ENCODE results near the gene NPEPPS. TPM values are rescaled to one million over a fixed set of nuclear protein-coding genes. Genes with fewer than 3 reads are reported as not detected.

Gene NPEPPS
- total RNA-seq, 4 donors from 2014 or later, result 79.3 to 116 (median 110) TPM

GRCh38 chr17:47663912-47664623 is 133.2 kb downstream of the NPEPPS start:
- Histone ChIP-seq H3K9me3 (no peaks in the 10 kb centered on the region), H3K4me1 (peaks cover 0 to 22% (median 0%) of the 10 kb centered on the region in 3 donors), H3K4me3 (no peak overlapping the region), H3K36me3 (peaks cover 8 to 98% of the 10 kb centered on the region in 2 donors), H3K27ac (no peak overlapping the region), H3K27me3 (no peaks in the 10 kb centered on the region)
- TF ChIP-seq CTCF (IDR thresholded peaks at IDR 0.05), result peak; percentile 55 to 73 (median 72)
- no peak for TF ChIP-seq POLR2A (IDR thresholded peaks at IDR 0.05)
- TF ChIP-seq EP300 (IDR thresholded peaks at IDR 0.05), result no peak
- TF ChIP-seq POLR2AphosphoS5 (IDR thresholded peaks at IDR 0.05), result peak; percentile 30
- peak; percentile 53 for ATAC-seq
- WGBS, 2 donors (ENCODE audit: low coverage in 1 of 2), result 41 to 85% methylated on average over 3 to 6 of the region's 6 CpGs

GRCh38 chr17:47664624-47664941 is 133.7 kb downstream of the NPEPPS start:
- Histone ChIP-seq H3K27ac (no peak overlapping the region), H3K9me3 (no peaks in the 10 kb centered on the region), H3K4me1 (peaks cover 0 to 19% (median 0%) of the 10 kb centered on the region in 3 donors), H3K4me3 (no peak overlapping the region), H3K36me3 (peaks cover 8 to 98% of the 10 kb centered on the region in 2 donors), H3K27me3 (no peaks in the 10 kb centered on the region)
- no peak for ATAC-seq
- no peak for TF ChIP-seq EP300 (IDR thresholded peaks at IDR 0.05)
- TF ChIP-seq CTCF (IDR thresholded peaks at IDR 0.05), result no peak
- no peak for TF ChIP-seq POLR2A (IDR thresholded peaks at IDR 0.05)
- no peak for TF ChIP-seq POLR2AphosphoS5 (IDR thresholded peaks at IDR 0.05)

GRCh38 chr17:47665655-47666054 is 134.7 kb downstream of the NPEPPS start:
- H3K9me3 ChIP-seq, result no peaks in the 10 kb centered on the region
- ATAC-seq, result peak; percentile 58
- no peak overlapping the region for H3K4me3 ChIP-seq
- TF ChIP-seq EP300 (IDR thresholded peaks at IDR 0.05), result no peak
- TF ChIP-seq POLR2AphosphoS5 (IDR thresholded peaks at IDR 0.05), result no peak
- TF ChIP-seq POLR2A (IDR thresholded peaks at IDR 0.05), result no peak
- no peak for TF ChIP-seq CTCF (IDR thresholded peaks at IDR 0.05)
- H3K27me3 ChIP-seq, result no peaks in the 10 kb centered on the region
- H3K4me1 ChIP-seq, result peaks cover 0 to 10% (median 0%) of the 10 kb centered on the region in 3 donors
- WGBS, 2 donors (ENCODE audit: low coverage in 1 of 2), result 74 to 76% methylated on average over 3 of the region's 3 CpGs
- H3K27ac ChIP-seq, result no peak overlapping the region
- H3K36me3 ChIP-seq, result peaks cover 13 to 98% of the 10 kb centered on the region in 2 donors

- 86 to 89% methylated on average over 2 to 3 of the region's 4 CpGs for WGBS, 2 donors (ENCODE audit: low coverage in 1 of 2)
- Histone ChIP-seq H3K4me3 (no peak overlapping the region), H3K4me1 (peaks cover 0 to 4% (median 0%) of the 10 kb centered on the region in 3 donors), H3K27ac (no peak overlapping the region), H3K9me3 (no peaks in the 10 kb centered on the region), H3K27me3 (no peaks in the 10 kb centered on the region), H3K36me3 (peaks cover 17 to 98% of the 10 kb centered on the region in 2 donors)
- ATAC-seq, result no peak
- TF ChIP-seq POLR2A (IDR thresholded peaks at IDR 0.05), result no peak
- no peak for TF ChIP-seq POLR2AphosphoS5 (IDR thresholded peaks at IDR 0.05)
- TF ChIP-seq EP300 (IDR thresholded peaks at IDR 0.05), result no peak
- no peak for TF ChIP-seq CTCF (IDR thresholded peaks at IDR 0.05)
These were observed 138.2 kb downstream of the NPEPPS start for GRCh38 chr17:47669081-47669480.

GRCh38 chr17:47670064-47670463 is 139.2 kb downstream of the NPEPPS start:
- no peaks in the 10 kb centered on the region for H3K4me1 ChIP-seq
- H3K9me3 ChIP-seq, result no peaks in the 10 kb centered on the region
- no peak for ATAC-seq
- H3K27me3 ChIP-seq, result no peaks in the 10 kb centered on the region
- H3K36me3 ChIP-seq, result peaks cover 15 to 98% of the 10 kb centered on the region in 2 donors
- no peak overlapping the region for H3K4me3 ChIP-seq
- H3K27ac ChIP-seq, result no peak overlapping the region
- 15 to 27% methylated on average over 1 of the region's 1 CpG for WGBS, 2 donors (ENCODE audit: low coverage in 1 of 2)
- TF ChIP-seq POLR2AphosphoS5 (IDR thresholded peaks at IDR 0.05) (no peak), EP300 (IDR thresholded peaks at IDR 0.05) (no peak), CTCF (IDR thresholded peaks at IDR 0.05) (no peak), POLR2A (IDR thresholded peaks at IDR 0.05) (no peak)
